GM12875 (cell line): Measurements from ENCODE around the gene YWHAH.

ENCODE experiments used
- H3K4me3 ChIP-seq: one replicate; pipeline ENCODE4 v1.5.1; 2011; ENCODE audit warnings: low read depth, low read length, control low read depth
- TF ChIP-seq, protein P1 (sequence below): IDR thresholded peaks from 2 replicates; pipeline ENCODE4 v1.5.1; 2011; ENCODE audit warnings: low read depth, mild to moderate bottlenecking, control low read depth, inconsistent platforms, low read length, moderate library complexity, borderline replicate concordance; ENCODE audit not compliant: insufficient read depth

The YWHAH gene

DNA sequence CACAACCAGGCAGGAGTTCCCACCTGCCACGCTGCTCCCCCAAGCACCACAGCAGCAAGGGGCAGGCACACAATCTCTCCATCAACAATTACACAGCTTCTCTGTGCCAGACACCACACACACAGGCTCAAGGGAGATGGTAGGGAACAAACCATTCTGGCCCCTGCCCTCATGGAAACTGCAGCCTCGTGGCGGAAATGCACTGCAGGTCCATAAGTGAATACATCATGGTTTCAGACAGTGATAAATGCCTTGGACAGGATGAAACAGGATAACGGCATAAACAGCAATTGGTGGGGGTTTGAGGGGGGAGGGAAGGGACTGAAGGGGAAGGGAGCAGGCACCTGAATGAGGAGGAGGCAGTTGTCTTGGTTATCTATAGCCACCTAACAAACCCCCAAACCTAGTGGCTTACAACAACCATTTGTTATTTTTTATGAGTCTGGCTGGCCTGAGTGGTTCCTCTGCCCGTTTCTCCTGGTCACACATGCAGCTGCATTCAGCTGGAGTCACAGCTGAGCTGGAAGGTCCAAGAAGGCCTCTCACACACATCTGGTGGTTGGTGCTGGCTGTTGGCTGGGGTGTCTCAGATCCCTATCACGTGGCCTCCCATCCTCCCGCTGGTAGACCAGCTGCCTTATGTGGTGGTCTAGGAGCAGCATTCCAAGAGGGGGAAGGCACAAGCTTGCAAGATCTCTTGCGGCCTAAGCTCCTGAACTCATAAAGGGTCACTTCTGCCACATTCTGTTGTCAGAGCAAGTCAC is 15.0 kb upstream of the YWHAH start:
- H3K4me3 ChIP-seq = no peak overlapping the region
- TF ChIP-seq, protein P1, sequence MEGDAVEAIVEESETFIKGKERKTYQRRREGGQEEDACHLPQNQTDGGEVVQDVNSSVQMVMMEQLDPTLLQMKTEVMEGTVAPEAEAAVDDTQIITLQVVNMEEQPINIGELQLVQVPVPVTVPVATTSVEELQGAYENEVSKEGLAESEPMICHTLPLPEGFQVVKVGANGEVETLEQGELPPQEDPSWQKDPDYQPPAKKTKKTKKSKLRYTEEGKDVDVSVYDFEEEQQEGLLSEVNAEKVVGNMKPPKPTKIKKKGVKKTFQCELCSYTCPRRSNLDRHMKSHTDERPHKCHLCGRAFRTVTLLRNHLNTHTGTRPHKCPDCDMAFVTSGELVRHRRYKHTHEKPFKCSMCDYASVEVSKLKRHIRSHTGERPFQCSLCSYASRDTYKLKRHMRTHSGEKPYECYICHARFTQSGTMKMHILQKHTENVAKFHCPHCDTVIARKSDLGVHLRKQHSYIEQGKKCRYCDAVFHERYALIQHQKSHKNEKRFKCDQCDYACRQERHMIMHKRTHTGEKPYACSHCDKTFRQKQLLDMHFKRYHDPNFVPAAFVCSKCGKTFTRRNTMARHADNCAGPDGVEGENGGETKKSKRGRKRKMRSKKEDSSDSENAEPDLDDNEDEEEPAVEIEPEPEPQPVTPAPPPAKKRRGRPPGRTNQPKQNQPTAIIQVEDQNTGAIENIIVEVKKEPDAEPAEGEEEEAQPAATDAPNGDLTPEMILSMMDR = no peak

DNA sequence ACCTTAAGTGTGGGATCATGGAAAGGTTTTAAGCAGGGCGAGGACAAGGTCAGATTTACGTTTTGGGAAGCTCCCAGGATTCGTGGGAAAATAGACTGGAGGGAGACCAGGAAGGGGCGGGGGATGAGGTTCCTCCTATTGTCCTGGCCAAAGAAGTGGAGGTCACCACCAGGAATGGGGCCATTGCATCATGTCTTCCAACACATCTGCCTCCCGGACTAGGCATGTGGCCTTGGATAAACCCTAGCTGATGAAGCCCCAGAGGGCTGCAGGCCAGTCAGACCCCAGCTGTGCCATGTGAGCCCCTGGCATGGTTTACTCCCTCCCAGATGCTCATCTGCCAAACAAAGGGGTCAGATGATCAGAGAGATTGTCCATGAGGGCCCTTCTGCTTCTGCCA is 11.5 kb upstream of the YWHAH start:
- TF ChIP-seq, protein P1 = no peak
- H3K4me3 ChIP-seq = no peak overlapping the region

DNA sequence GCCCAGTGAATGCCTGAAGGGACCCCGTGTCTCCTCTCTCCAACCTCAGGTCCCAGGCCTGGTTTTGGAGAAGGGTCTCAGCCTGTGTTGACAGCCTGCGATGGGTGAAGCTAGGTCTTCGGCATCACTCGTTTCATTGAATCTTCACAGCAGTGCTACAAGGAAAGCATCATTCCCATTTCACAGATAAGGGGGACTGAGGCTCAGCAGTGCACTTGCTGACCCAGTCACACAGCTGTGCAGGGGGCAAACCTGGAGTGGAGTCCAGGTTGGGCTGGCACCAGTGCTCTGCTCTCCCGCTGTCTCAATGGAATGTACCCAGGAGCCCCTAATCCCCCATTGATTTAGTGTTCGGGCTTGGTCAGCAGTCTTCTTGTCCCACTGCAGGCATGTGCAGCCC is 10.9 kb upstream of the YWHAH start:
- TF ChIP-seq, protein P1 = no peak
- no peak overlapping the region for H3K4me3 ChIP-seq

DNA sequence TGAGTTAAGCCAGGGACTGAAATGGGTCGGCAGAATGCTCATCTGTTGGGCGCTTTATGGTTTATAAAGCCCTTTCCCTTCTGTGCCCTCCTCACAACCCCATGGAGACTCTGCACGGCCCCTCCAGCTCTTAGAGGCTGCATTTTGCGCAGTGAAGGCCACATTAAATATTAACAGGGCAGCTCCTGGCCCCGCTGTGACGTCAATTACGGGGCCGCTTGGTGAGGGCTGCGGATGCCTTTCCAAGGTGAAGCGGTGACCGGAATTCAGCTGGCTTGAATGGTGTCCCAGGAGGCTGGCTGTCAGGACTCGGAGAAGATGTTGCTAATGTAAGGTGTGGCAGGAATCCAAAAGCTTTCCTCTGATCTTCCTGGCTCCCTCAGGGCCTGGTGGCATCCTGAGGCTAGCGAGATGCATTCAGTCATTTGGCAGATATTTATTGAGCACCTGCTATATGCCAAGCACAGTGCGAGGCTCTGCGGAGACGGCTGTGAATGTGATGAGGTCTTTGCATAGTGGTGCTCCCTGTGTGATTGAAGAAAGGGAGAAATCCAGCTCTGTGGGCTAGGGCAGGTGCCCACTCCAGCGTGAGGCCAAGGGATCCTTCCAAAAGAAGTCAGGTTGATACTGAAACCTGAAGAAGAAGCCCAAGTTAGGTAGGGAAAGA is 10.4 kb upstream of the YWHAH start:
- H3K4me3 ChIP-seq = no peak overlapping the region
- TF ChIP-seq, protein P1 = no peak

DNA sequence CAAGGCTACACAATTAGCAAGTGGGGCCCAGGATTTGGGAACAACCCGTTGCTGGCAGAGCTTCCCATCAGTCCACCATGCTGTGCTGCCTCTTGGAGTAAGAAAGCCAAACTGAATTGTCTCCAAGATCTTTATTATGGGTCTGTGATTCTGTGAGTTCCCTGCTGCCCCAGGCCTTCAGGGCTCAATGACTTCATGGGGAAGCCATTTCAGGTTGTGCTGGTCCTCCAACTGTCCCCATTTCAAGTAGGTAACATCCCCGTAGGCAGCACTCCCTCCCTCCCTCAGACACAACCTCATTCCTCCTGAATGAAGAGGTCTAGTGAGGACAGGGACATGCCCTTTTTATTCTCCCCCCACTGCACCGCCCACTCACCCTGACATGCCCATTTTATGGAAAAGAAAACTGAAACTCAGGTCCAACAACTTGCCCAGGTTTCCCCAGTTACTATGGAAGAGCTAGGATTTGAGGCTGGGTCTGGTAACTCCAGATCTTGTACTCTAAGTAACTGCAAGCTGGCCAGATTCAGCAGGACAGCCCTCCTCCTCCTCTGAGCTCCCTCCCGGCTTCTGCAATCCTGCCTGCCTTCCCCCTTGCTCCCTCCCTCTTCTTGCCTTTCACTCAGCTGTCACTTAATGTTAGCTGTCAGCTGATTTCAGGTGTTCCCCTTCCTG is 8.2 kb upstream of the YWHAH start:
- TF ChIP-seq, protein P1 = no peak

DNA sequence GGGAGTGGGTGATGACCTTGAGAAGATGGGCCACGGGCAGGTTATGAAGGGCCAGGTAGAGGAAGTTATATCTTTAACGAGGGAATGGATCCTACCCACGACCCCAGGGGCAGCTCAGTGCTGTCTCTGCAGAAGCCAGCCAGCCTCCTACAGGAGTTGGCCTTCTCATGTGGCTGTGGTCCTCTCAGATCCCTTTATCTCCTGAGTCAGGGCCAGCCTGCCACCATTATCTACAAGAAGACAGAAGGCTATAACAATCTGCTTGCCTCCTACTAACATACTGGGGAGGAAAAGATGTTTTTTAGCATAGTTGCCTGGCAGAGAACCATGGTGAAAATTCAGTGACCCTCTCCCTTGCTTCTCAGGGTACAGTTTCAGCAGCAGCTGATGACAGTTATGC is 7.0 kb upstream of the YWHAH start:
- H3K4me3 ChIP-seq = no peak overlapping the region
- TF ChIP-seq, protein P1 = no peak

More for the DNA sequence above, 8.2 kb upstream of the YWHAH start:
- no peak overlapping the region for H3K4me3 ChIP-seq
